Rectal smooth muscle tissue (tissue), 1 donor: ENCODE data around the gene GPR141.

Experiments used
- H3K27ac ChIP-seq: one replicate; pipeline ENCODE4 v1.7.0; 2013; ENCODE audit warnings: low read depth, low read length, inconsistent platforms
- H3K27me3 ChIP-seq: one replicate; pipeline ENCODE4 v1.7.0; 2013; ENCODE audit warnings: low read length; ENCODE audit not compliant: control insufficient read depth, insufficient read depth
- H3K36me3 ChIP-seq: one replicate; pipeline ENCODE4 v1.7.0; 2013; ENCODE audit warnings: low read length; ENCODE audit not compliant: control insufficient read depth, insufficient read depth
- H3K4me1 ChIP-seq: one replicate; pipeline ENCODE4 v1.7.0; 2013; ENCODE audit warnings: low read length; ENCODE audit not compliant: control insufficient read depth, insufficient read depth
- H3K4me3 ChIP-seq: one replicate; pipeline ENCODE4 v1.7.0; 2013; ENCODE audit warnings: low read length
- H3K9ac ChIP-seq: one replicate; pipeline ENCODE4 v1.7.0; 2013; ENCODE audit warnings: low read length

GPR141 gene

GRCh38 chr7:37719077-37719476 lies 35.5 kb downstream of the GPR141 start:
- Histone ChIP-seq H3K36me3 (no peaks in the 10 kb centered on the region), H3K27me3 (no peaks in the 10 kb centered on the region), H3K4me3 (no peak overlapping the region), H3K9ac (no peak overlapping the region), H3K27ac (no peak overlapping the region), H3K4me1 (no peaks in the 10 kb centered on the region)

DNA sequence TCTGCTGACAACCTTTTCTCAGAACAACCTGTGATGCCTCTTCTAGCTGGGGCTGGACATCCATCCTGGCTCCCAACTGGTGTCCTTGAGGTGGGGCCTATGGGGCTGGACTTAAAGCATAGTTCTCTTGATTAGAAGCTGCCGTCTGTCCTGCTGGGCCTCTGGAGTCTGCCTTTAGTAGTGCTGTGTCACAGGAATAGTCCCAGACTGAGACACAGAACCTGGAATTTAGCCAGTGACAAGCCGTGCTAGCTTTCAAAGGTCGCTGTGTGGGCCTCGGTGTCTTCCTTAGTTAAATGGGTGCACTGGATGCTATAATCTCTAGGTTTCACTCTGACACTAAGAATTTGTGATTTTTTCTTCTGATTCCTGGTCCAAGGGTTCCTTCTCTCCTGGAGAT lies 41.2 kb downstream of the GPR141 start:
- H3K27ac ChIP-seq: no peak overlapping the region

GRCh38 chr7:37726016-37726415 lies 42.5 kb downstream of the GPR141 start:
- Histone ChIP-seq H3K9ac (no peak overlapping the region), H3K27me3 (no peaks in the 10 kb centered on the region), H3K4me1 (no peaks in the 10 kb centered on the region), H3K4me3 (no peak overlapping the region), H3K36me3 (no peaks in the 10 kb centered on the region), H3K27ac (no peak overlapping the region)

More for the DNA sequence above, 41.2 kb downstream of the GPR141 start:
- no peak overlapping the region for H3K4me3 ChIP-seq
- no peaks in the 10 kb centered on the region for H3K36me3 ChIP-seq
- H3K9ac ChIP-seq: no peak overlapping the region
- H3K27me3 ChIP-seq: no peaks in the 10 kb centered on the region
- H3K4me1 ChIP-seq: no peaks in the 10 kb centered on the region

DNA sequence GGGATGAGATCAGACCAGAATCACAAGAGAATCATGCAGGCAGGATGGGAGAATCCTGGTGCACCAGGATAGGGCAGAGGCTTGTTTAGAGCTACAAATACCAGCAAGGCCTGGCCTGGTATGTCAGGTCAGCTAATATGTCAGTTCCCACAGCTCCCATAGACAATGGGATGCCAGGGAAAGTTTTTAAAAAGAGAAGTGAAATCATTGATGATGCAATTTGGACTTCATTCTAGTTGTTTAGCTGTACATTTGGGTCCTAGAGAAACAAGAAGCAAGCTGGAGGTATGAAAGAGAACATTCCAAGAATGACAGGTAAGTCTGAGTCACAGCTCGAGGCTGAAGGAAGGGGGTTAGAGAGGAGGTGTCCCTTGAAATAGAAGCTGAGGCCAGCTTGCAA lies 45.2 kb downstream of the GPR141 start:
- Histone ChIP-seq H3K27me3 (no peaks in the 10 kb centered on the region), H3K4me3 (no peak overlapping the region), H3K4me1 (no peaks in the 10 kb centered on the region), H3K36me3 (no peaks in the 10 kb centered on the region), H3K9ac (no peak overlapping the region), H3K27ac (no peak overlapping the region)

- Histone ChIP-seq H3K4me3 (no peak overlapping the region), H3K4me1 (no peaks in the 10 kb centered on the region), H3K9ac (no peak overlapping the region), H3K27me3 (no peaks in the 10 kb centered on the region), H3K27ac (no peak overlapping the region), H3K36me3 (no peaks in the 10 kb centered on the region)
Observed at GRCh38 chr7:37729181-37729580, 45.6 kb downstream of the GPR141 start.

- Histone ChIP-seq H3K27me3 (no peaks in the 10 kb centered on the region), H3K9ac (no peak overlapping the region), H3K4me1 (no peaks in the 10 kb centered on the region), H3K36me3 (no peaks in the 10 kb centered on the region), H3K4me3 (no peak overlapping the region), H3K27ac (no peak overlapping the region)
Observed at GRCh38 chr7:37730501-37730900, 46.9 kb downstream of the GPR141 start.

DNA sequence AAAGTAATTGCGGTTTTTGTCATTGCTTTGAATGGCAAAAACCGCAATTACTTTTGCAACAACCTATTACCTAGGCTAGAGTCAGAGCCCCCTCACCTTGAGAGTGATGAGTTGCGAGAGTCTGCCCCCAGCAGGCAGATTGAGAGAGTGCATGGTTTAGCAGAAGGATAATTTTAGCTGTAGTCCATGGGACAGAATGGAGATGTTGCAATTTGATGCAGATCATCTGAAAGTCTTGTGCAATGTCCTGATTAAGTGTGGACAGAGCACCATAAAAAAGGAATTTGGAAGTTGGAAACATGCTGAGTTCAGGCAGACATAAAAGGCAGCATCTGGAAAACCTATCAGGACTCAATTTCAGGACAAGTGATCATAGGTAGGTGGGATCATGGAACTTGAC lies 48.7 kb downstream of the GPR141 start:
- H3K4me3 ChIP-seq: no peak overlapping the region
- H3K4me1 ChIP-seq: no peaks in the 10 kb centered on the region
- H3K27me3 ChIP-seq: no peaks in the 10 kb centered on the region
- H3K36me3 ChIP-seq: no peaks in the 10 kb centered on the region
- no peak overlapping the region for H3K9ac ChIP-seq
- H3K27ac ChIP-seq: no peak overlapping the region

GRCh38 chr7:37732888-37733287 lies 49.3 kb downstream of the GPR141 start:
- H3K27ac ChIP-seq: no peak overlapping the region

DNA sequence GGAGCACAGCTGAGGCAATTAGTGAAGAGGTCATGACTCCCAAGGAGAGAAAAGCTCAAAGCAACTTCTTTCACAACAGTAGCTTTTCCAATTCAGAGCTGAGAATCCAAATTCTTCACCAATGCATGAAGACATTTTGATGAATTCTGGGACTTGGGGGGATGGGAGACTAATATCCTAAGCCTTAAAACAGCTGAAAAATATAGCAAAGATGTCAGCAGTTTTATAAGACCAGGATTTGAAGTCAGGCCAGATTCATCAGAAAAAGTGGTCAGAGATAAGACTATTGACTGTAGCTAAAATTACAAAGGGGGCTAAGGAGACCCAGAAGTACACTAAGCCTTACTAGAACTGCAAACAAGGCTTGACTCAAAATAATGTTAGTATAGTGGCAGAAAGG lies 51.6 kb downstream of the GPR141 start:
- no peak overlapping the region for H3K27ac ChIP-seq

More at GRCh38 chr7:37732888-37733287, 49.3 kb downstream of the GPR141 start:
- Histone ChIP-seq H3K9ac (no peak overlapping the region), H3K36me3 (no peaks in the 10 kb centered on the region), H3K27me3 (no peaks in the 10 kb centered on the region), H3K4me3 (no peak overlapping the region), H3K4me1 (no peaks in the 10 kb centered on the region)

DNA sequence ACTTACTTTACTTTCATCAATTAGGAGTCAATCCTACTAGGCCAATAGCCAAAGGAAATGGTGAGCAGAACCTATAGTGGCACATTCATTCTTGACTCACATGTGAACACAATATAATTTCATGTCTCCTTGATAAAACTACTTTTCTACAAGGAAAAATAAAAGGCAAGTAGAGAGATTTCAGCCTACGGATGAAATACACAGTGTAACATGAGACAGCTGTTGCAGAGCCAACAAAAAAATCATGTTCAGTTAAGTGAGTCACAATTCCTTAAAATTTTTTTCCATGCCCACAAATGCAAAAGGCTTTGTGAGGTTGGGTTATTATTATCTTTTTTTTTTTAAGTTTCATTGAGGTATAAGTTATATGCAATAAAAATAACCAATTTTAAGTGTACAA lies 54.8 kb downstream of the GPR141 start:
- H3K9ac ChIP-seq: no peak overlapping the region
- H3K27me3 ChIP-seq: no peaks in the 10 kb centered on the region
- no peak overlapping the region for H3K4me3 ChIP-seq
- no peaks in the 10 kb centered on the region for H3K36me3 ChIP-seq
- H3K27ac ChIP-seq: no peak overlapping the region
- no peaks in the 10 kb centered on the region for H3K4me1 ChIP-seq

More for the DNA sequence above, 51.6 kb downstream of the GPR141 start:
- no peak overlapping the region for H3K9ac ChIP-seq
- no peaks in the 10 kb centered on the region for H3K36me3 ChIP-seq
- H3K27me3 ChIP-seq: no peaks in the 10 kb centered on the region
- H3K4me3 ChIP-seq: no peak overlapping the region
- H3K4me1 ChIP-seq: no peaks in the 10 kb centered on the region

GRCh38 chr7:37740398-37740797 lies 56.8 kb downstream of the GPR141 start:
- Histone ChIP-seq H3K4me3 (no peak overlapping the region), H3K4me1 (no peaks in the 10 kb centered on the region), H3K9ac (no peak overlapping the region), H3K36me3 (no peaks in the 10 kb centered on the region), H3K27ac (no peak overlapping the region), H3K27me3 (no peaks in the 10 kb centered on the region)

DNA sequence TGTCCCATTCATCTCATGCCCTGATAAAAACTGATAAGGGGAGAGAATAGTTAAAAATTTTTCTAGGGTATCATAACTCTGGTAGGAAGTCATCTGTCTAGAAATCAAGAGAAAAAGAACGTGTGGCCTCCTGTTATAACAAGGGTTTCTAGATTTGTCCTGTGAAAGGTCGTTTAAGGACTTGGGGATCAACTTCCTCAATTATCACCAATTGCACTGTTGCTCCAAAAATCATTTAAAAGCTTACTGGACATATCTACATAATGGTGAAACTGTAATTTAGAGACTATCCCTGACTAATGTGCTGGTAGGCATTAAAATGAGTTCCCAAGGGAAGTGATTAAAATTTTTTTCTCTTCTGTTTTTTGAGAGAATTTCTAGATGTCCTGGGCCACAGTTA lies 58.2 kb downstream of the GPR141 start:
- Histone ChIP-seq H3K4me3 (no peak overlapping the region), H3K9ac (no peak overlapping the region), H3K4me1 (no peaks in the 10 kb centered on the region), H3K36me3 (no peaks in the 10 kb centered on the region), H3K27me3 (no peaks in the 10 kb centered on the region), H3K27ac (no peak overlapping the region)

DNA sequence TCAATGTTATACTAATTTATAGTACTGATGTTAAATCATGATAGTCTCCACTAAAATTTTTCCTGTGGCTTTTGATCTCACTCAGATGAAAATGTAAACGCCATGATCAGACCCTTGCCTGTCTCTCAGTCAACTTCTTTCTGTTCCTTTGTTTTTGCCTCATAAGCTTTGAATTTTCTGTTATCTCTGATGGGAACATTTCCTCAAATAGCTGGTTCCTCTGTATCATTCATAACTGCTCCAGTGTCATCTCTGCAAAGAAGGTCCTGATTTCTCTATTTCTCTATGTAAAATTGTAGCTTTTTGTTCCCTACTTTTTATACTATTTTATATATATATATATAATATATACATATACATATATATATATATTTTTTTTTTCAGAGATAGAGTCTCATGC lies 67.5 kb downstream of the GPR141 start:
- H3K9ac ChIP-seq: no peak overlapping the region
- no peaks in the 10 kb centered on the region for H3K27me3 ChIP-seq
- no peak overlapping the region for H3K4me3 ChIP-seq

More for the DNA sequence above, 67.5 kb downstream of the GPR141 start:
- no peak overlapping the region for H3K27ac ChIP-seq
- H3K4me1 ChIP-seq: no peaks in the 10 kb centered on the region
- no peaks in the 10 kb centered on the region for H3K36me3 ChIP-seq
